Suppressor macrophage treated with lipopolysaccharide for 4 hours (primary cell): ENCODE results near the gene TMC8.

Experiments
- DNase-seq: peaks from one replicate; pipeline ENCODE4 v3.0.0-alpha.2; 2020

The TMC8 gene

DNA sequence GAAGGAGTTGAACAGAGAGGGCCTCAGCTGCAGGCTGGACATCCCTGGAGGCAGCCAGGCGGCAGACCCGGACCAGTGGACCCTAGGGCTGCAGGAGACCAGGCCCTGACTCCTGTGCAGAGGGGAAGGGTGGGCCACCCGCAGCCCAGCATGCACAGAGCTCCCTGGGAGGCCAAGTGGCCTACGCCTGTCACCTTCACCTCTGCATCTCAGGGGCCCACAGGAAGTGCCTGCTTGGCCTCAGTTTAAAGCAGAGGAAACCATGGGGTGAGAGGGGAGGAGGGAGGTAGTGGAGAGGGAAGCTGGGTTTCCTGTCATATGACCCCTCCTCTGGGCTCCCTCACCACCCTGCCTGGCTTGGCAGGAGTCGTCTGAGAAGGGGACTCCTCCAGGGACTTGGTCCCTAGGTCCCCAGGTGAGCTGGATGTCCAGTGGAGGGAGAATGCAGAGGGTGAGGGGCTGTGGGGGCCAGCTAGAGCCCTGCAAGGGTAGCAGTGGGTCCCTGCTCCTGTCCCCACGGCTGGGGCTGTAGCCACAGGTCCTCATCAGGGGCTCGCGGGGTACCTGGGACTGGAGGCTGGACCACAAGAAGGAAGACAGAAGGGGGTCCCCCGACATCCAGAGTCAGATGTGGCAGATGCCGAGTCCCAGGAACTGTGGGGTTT lies at the start of gene TMC8:
TSS of gene TMC8 (plus strand) at position 335 of the 665 bp plus-strand sequence. CDS start 818 bp downstream, outside the sequence.
- DNase-seq, result peak; percentile 41

DNA sequence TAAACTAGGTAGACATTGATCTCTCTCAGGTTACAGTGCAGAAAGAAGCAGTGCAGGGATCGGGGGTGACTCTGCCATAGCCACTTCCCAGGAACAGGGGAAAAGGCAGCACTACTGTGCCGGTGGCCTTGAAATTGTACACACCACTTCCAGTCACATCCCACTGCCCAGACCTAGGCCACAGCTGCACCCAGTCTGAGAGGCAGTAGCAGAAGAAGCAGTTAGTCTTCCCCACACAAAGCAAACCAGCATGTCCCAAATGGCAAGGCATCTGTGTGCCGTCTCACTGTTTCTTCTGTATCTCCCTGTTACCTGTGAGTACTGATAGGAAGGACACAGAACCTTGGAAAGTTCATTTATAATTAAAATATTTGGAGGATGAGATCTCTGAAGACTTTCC lies 49.0 kb upstream of the TMC8 start:
- no peak for DNase-seq

GRCh38 chr17:78082355-78082872 lies 48.2 kb upstream of the TMC8 start:
- DNase-seq, result peak; percentile 29

DNA sequence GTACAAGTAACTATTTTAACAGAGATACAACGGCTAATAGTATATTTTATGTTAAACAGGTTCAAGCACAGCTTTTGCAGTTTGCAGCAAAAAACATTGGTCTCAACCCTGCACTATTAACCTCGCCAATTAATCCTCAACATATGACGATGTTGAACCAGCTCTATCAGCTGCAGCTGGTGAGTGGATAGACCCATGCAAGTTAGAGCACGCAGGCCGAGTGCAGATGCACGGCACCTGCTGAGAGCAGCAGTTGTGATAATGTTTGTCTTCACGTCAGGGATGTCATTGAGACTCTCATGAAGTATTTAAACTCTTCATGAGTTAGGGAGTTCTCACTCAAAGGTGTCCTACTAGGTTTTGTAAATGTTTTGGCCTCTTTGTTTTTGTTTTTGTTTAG lies 47.6 kb upstream of the TMC8 start:
- DNase-seq, result no peak

DNA sequence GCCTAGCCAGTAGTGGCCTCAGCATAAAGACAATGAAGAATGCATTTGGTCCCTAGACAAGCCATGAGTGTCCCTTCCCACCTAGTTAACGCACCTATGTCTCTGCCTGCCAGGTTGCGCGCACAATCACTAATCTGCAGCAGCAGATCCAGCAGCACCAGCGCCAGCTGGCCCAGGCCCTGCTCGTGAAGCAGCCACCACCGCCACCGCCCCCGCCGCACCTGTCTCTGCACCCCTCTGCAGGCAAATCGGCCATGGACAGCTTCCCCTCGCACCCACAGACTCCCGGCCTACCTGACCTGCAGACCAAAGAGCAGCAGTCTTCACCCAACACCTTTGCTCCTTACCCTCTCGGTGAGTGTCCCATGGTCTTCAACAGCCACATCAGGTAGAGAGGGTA lies 43.8 kb upstream of the TMC8 start:
- DNase-seq, result no peak

GRCh38 chr17:78088529-78088928 lies 42.0 kb upstream of the TMC8 start:
- no peak for DNase-seq

- peak; percentile 75 for DNase-seq
Measured at GRCh38 chr17:78089576-78090281, 40.8 kb upstream of the TMC8 start.

DNA sequence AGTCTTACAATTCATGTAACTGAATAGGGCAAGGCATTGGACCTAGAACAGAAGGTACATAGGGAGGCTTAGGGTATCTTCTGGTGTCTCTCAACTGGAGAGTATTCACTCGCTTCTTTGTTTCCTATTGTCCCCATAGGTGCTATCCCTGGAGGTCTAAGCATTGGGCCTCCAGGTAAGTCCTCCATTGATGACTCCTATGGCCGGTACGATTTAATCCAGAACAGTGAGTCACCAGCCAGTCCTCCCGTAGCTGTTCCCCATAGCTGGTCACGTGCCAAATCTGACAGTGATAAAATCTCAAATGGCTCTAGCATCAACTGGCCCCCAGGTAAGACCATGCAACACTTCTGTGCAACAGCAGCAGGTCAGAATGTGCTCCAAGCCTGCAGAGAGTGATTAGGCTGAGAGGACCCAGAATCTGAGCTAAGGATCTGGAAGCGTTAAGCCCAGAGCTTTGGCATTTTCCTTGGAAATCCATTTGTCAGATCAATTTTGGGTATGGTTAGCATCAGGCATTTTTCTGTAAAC lies 37.7 kb upstream of the TMC8 start:
- no peak for DNase-seq

DNA sequence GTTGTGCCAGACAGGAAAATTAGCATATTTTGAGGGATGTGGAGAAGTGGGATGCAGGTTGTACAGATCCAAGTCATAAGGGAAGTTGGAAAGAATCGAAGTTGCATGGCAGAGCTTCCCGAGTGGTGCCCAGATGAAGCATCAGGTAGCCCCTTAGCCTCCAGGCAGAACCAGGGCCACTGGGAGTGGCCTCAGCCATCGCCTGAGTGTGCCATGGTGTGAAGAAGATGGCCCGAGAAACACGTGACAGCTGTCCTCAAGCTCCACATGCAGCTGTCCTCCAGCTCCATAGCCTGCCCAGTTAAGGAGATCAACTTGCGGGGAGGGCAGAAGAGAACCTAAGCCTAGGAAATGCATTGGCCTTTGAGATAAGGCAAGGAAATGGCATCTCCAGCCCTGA lies 35.5 kb upstream of the TMC8 start:
- DNase-seq, result no peak

DNA sequence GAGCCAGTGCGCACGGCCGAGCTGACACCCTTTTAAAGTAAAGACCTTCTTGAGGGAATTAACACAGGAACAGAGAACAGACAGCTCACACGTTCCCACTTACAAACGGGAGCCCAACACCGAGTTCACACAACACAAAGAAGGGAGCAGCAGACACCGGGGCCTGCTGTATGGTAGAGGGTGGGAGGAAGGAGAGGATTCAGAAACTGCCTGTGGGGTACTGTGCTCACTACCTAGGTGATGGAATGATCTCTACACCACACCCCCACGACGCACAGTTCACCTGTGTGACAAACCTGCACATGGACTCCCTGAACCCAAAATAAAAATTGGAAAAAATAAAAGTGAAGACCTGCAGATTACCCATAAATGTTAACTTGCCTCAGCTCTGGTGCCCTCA lies 34.5 kb upstream of the TMC8 start:
- no peak for DNase-seq

- DNase-seq, result no peak
Measured at GRCh38 chr17:78101112-78101511, 29.5 kb upstream of the TMC8 start.

DNA sequence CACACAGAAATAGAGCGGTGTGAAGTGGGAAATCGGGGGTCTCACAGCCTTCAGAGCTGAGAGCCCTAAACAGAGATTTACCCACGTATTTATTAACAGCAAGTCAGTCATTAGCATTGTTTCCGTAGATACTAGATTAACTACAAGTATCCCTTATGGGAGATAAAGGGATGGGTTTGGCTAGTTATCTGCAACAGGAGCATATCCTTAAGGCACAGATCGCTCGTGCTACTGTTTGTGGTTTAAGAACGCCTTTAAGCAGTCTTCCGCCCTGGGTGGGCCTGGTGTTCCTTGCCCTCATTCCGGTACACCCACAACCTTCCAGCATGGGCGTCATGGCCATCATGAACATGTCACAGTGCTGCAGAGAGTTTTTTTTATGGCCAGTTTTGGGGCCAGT lies 29.0 kb upstream of the TMC8 start:
- no peak for DNase-seq

- no peak for DNase-seq
Measured at GRCh38 chr17:78103311-78103710, 27.3 kb upstream of the TMC8 start.

GRCh38 chr17:78104540-78104941 lies 26.0 kb upstream of the TMC8 start:
- no peak for DNase-seq

- DNase-seq, result no peak
Measured at GRCh38 chr17:78105101-78105500, 25.5 kb upstream of the TMC8 start.

DNA sequence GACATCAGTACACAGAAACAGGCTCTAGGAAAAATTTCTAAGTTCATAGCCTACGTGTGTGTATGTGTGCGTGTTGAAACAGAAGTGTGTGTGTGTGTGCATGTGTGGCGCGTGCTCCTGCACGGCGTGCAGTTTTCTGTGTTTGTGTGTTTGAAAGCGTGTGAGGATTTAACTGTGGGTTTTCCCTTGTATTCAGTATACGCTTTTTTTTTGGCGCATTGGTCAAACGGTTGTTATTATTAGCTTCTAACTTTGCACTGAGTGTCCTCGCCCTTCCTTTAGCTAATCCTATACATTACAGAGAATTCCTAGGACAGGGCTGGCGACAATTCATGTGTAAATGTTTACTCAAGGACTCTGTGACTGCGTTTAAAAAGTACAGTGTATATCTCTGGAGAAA lies 25.0 kb upstream of the TMC8 start:
- no peak for DNase-seq

- no peak for DNase-seq
Measured at GRCh38 chr17:78106211-78106610, 24.4 kb upstream of the TMC8 start.

GRCh38 chr17:78107457-78107856 lies 23.1 kb upstream of the TMC8 start:
- no peak for DNase-seq

DNA sequence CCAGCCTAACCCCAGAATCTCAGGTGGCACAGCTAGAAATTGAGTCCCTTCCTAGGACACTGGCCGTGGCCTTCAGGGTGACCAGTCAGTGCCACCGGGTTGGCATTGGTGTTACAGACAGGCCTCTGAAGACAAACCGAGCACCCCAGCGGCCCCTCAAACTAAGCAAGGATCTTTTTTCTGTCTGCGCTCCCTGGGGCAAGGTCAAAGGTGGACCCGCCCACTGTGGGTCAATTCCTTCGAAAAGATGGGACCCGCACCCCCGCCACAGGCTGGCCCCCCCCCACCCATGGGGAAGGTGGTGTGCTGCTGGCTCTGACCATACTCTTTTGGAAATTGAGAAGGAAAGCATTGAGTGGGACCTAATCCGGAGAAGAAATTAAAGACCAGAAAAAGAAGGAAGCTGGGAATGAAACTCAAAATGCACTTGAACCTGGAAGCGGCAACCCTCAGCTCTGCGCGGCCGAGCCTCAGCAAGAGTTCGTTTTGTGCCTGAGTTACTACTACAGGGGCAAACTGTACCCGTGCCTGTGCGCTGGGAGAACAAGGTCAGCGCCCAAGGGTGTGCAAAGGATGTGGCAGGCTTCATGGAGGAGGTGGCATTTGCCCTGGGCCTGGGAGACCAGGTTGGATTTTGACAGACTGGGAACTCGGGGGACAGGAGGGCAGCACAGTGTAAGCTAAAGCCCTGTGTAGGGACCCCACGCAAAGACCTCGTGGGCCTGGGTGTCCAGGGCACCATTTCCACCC lies 22.4 kb upstream of the TMC8 start:
- no peak for DNase-seq

- no peak for DNase-seq
Measured at GRCh38 chr17:78108726-78109488, 21.7 kb upstream of the TMC8 start.

GRCh38 chr17:78109489-78109761 lies 21.1 kb upstream of the TMC8 start:
- no peak for DNase-seq

- no peak for DNase-seq
Measured at GRCh38 chr17:78110363-78111015, 20.1 kb upstream of the TMC8 start.
